GM19099 (cell line): ENCODE data around the gene DNASE1L2.

ENCODE experiments used
- POLR2A ChIP-seq: IDR thresholded peaks from 3 replicates; pipeline ENCODE4 v1.6.1; 2011; ENCODE audit warnings: low read depth; ENCODE audit not compliant: insufficient read length; ENCODE audit errors: extremely low read depth

Gene DNASE1L2, protein sequence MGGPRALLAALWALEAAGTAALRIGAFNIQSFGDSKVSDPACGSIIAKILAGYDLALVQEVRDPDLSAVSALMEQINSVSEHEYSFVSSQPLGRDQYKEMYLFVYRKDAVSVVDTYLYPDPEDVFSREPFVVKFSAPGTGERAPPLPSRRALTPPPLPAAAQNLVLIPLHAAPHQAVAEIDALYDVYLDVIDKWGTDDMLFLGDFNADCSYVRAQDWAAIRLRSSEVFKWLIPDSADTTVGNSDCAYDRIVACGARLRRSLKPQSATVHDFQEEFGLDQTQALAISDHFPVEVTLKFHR

DNA sequence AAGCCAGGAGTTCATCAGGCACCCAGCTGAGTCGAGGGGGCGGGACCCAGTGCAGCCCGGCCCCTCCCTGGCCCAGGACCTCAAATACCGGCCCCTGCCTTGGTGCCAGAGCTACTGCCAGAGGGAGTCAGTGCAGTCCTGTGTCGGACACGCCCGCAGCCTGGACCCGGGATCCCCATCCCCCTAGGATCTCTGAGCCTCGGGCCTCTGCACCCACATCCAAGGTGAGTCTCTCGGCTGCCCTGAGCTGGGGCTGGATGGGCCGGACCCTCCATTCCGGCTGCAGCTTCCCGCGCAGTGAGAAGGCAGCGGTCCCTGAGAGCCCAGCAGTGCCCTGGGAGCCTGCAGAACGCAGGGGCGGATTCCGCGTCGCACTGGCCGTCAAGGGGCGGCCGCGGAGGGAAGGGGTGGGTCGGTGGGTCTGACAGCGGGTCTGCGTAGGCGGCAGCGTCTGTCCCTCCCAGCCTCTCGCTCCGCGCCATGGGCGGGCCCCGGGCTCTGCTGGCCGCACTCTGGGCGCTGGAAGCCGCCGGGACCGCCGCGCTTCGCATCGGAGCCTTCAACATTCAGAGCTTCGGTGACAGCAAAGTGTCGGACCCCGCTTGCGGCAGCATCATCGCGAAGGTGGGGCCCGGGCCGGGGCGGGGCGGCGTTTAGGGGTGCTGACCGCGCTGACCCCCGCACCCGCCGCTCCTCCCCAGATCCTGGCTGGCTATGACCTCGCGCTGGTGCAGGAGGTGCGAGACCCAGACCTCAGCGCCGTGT, at the start of gene DNASE1L2:
TSS of gene DNASE1L2 (plus strand) at position 108 of the 765 bp plus-strand sequence. CDS start at position 481, 373 bp downstream.
- no peak for TF ChIP-seq POLR2A

DNA sequence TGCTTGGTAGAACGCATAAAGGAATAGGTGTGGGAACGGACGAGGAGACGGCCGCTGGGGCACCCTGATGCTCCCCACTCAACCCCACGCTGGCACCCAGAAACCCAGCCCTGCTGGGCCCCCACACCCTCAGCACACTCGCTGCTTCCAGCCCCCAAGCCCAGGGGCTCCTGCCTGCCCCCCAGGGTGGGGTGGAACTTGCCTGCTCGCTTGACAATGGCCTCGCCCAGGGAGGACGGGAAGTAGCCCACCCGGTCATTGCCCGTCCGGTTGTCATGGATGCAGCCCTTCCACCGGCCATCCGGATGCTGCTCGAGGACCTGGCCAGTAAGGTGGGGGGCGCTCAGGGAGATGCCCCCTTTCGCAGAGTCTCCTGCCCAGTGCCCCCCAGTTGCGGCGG, 49.7 kb upstream of the DNASE1L2 start:
- no peak for TF ChIP-seq POLR2A

DNA sequence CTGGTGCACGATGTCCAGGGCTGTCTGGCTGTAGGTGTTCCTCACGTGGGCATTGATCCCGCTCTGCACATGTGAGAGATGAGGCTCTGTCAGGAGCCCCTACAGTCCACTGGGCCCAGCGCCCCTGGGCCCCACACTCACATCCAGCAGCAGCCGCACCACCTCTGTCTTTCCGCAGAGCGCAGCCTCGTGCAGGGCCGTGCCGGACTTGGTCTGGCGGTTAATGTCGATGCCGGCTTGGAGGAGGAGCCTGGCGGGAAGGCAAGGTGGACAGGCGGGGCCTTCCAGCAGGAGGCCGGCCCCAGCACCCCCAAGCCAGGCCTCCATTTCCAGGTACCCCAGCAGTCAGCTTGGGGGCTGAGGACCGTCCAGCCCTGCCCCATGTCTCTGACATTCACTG, 49.0 kb upstream of the DNASE1L2 start:
- no peak for TF ChIP-seq POLR2A

DNA sequence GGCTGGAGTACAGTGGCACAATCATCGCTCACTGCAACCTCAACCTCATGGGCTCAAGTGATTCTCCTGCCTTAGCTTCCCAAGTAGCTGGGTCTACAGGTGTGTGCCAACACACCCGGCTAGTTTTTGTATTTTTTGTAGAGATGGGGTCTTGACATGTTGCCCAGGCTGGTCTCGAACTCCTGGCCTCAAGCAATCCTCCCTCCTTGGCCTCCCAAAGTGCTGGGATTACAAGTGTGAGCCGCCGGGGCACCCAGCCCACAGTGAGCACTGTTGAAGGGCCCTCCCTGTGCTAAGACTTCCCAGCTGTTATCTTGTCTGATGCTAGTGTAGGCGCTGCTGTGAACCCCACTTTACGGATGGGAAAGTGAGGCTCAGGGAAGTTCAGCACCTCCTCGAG, 47.8 kb upstream of the DNASE1L2 start:
- no peak for TF ChIP-seq POLR2A

DNA sequence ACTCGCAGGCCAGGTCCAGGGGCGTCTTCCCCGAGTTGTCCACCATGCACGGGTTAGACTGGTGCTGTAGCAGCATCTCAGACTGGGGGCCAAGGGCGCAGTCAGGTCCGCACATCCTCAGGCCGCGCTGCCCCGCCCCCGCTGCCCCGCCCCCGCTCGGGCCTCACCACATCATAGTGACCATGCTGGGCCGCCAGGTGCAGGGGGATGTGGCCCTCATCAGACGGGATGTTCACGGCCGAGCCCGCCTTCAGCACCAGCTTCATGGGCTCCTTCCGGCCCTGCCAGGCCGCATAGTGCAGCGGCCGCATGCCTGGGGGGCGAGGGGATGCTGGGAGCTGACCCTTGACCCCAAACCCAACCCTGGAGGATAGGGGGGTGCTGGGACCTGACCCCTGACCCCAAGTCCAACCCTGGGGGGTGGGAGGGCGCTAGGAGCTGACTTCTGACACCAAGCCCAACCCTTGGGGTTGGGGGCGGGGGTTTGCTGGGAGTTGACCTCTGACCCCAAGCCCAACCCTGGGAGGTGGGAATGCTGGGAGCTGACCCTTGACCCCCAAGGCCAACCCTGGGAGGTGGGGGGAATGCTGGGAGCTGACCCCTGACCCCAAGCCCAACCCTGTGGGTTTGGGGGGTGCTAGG, 46.9 kb upstream of the DNASE1L2 start:
- no peak for TF ChIP-seq POLR2A

DNA sequence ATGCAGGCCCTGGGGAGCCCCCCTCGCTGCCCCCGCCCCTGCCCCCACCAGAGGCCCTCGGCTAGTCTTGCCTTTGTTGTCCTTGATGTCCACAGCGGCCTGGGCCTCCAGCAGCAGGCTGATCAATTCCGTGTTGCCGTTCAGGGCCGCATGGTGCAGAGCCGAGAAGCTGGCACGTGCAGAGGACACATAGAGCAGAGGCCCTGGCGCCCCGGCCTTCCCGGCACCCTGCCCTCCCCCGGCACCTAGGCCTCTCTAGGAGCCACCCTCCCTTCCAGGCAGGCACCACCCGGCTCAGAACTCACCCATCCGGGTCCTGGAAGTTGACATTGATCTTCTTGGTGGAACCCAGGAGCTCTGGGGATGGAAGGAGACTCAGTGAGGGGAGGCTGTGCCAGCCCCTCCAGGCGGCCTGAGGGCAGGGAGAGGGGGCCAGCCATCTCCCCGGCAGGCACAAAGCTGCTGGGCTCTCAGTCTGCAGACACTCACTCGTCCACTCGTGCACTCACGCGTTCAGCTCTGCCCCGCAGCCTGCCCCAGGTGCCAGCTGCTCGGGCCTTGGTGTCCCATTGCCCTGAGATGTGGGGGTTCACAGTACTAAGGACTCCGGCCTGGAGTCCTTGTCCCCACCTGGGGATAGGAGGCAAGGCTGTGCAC, 46.1 kb upstream of the DNASE1L2 start:
- TF ChIP-seq POLR2A = no peak

DNA sequence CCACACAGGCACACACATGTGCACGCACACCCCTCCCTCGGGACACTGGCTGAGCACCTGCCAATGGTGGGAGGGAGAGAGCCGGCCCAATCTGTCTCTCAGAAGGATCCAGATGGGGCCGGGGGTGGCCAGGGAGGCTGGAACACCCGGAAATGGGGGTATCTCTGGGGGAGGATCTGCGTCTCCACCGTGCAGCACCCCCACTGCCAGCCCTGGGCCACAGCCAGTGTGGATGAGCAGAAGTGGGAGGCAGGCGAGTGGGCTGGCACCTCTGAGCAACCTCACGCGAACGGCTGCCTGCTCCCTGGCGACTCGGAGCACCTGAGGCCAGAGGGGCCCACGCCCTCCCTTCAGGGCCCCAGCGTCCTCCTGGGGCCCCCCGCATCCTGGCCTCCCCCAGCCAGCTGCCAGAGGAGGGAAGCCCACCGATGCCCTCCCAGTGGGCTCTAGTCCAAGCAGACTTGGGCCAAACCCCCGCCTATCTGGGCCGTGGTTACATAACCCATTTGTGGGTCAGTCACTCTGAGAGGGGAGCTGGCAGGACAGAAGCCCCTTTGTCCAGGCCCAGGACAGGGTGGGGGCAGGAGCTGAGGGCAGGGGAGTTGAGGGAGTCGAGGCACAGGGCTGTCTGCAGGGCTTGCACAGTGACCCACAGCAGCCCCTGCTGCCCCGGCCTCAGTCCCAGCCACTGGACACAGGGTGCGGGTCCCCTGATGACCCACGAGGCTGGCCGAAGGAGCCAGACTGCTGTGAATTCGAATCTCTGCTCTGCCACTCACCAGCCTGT, 45.4 kb upstream of the DNASE1L2 start:
- TF ChIP-seq POLR2A = no peak

DNA sequence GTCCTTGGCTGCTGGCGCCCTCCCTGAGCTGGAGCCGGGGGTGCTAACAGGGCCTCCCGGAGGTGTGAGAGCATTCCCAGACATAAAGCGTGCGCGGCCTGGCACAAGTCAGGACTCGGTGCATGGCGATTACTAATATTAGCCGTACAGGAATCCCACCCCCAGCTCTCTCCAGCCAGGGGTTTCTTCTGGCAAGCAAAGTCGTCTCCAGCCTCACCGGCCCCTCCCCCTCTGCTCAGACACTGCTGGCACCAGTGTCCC, 44.9 kb upstream of the DNASE1L2 start:
- no peak for TF ChIP-seq POLR2A

DNA sequence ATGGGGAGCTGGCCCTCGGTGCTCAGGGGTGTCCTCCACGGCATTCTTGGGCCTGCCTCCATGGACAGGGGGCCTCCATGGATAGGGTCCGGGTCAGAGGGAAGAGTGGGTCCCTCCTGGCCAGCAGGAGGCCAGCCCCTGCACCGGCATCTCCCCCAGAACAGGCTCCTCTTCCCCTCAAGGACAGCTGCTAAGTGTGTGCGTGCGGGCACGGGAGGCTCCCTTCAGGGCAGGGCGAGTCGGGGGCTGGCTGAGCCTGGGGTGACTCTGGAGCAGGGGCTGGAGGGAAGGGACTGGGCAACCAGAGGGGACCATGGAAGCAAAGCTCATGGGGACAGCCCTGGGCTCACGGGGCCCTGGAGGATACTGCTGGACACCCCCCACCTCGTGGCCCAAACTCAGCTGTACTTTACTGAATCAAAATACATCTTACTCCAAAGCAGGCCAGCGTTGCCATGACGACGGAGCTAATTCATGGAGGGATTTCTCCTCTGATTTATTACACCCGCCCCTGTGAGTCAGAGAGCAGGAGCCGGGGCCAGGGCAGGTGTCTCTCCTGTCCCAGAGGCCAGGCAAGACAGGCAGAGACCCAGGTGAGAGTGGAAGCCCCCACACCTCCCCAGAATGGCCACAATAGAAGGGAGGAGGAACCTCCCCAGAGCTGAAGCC, 41.9 kb upstream of the DNASE1L2 start:
- no peak for TF ChIP-seq POLR2A

DNA sequence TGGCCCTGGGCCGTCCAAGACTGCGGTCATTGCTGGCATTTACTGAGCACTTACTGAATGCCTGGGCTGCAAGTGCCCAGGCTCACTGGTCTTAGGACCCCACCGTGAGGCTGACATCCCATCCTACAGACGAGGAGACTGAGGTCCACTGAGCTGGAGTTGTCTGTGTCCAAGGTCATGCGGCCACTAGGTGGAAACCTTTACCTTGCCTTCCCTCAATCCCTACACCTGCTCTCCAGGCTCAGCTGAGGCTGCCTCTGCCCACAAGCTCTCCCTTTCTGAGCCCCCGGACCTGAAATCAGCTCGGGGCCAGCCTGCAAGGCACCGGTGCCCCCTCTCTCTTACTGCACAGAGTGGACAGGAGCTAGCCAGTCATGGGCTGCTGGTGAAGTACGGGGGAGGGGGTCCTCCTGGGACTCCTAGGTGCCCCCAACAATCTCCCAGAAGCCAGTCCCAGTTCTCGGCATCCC, 41.4 kb upstream of the DNASE1L2 start:
- TF ChIP-seq POLR2A = no peak

DNA sequence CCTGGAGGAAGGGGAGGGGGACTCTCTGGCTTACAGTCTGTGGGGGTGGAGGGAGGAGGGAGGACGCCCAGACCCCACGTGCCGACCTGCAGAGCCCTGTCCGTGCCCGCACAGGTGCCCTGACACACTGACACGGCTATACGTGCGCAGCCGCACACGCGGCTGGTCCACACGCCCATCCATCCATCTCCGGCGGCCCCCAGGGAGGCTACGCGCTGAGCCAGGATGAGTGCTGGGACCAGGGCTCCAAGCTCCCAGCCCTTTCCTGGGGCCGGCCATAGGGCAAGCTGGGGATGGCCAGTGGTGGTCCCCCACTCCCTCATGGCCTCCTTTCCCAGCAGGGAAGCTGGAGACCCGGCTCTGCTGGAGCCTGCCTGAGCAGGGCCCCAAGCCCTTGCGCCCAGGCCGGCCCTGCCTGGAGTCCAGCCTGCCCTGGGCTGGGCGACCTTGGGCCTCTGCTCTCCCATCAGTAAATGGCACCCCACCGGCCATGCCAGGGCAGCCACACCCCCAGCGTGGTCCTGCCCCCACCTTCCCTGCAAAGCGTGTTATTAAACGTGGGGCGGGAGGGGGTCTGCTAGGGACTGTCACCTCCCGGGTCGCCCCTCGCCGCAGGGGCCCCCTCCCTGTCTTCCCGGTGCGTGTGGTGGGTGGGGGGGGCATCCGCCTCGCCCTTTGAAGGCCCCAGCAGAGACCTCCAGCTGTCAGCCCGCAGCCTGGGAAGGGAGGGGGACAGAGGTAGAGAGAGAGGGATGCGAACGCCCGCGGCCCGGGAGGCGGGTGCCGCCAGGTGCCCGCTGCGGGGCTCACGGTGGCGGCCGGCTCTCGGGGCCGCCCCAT, 40.7 kb upstream of the DNASE1L2 start:
- TF ChIP-seq POLR2A = no peak

DNA sequence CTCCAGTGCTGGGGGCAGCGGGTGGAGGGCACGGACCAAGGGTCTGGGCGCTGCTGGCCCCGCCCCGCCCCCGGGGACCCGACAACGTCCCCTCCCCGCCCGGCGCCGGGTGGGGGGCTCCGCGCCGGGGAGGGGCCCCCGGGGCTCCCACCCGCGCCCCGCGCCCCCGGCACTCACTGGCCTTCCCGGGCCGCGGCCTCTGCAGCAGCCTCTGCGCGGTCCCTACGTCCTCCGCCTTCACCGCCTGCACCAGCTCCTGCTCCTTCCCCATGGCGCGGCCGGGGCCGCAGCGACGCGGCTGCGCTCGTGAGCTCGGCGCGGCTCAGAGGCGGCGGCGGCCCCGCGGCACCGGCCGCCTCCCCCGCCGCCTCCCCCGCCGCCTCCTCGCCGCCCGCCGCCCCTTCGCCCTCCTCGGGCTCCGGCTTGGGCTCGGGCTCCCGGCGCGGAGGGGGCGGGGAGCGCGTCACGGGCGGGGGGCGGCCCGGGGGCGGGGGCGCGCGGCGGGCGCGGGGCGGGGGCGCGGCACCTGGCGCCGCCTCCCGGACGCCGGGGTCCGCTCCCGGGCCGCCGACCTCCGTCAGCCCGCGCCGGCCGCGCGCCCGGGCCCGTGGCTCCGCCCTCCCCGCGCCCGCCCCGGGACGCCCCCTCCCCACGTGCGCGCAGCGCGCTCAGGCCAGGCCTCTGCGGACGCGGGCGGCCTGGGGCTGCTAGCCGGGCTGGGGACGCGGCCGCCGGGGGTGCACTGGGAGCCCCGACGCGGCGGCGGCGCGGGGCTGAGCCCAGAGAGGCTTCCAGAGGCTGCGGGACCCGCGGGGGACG, 39.9 kb upstream of the DNASE1L2 start, which contains the start of gene CASKIN1:
TSS of gene CASKIN1 (minus strand) at position 444 of the 819 bp plus-strand sequence. CDS start at position 271, 173 bp downstream.
- TF ChIP-seq POLR2A = no peak

DNA sequence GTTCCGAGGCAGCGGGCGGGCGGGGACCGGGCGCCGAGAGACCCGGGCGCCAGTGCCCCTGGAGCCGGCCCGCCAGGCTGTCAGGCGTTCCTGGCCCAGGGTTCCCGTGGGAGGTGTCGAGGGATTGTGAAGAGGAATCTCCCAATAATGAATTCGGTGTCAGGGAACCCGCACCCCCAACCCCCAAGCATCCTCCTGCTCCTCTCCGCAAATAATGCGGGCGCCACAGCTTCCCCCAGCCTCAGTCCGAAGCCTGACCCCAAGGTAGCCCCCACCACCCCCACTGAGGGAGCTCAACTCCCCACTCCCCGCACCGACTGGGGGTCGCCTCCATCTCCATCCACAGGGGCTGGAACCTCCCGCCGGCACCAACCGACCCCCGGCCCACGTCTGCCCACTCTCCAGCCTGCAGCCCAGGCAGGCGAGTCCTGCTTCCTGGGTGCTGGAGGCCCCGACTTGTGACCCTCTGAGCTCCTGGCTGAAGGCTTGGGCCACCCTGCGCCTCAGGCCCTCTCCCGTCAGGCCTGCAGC, 39.2 kb upstream of the DNASE1L2 start:
- TF ChIP-seq POLR2A = no peak

DNA sequence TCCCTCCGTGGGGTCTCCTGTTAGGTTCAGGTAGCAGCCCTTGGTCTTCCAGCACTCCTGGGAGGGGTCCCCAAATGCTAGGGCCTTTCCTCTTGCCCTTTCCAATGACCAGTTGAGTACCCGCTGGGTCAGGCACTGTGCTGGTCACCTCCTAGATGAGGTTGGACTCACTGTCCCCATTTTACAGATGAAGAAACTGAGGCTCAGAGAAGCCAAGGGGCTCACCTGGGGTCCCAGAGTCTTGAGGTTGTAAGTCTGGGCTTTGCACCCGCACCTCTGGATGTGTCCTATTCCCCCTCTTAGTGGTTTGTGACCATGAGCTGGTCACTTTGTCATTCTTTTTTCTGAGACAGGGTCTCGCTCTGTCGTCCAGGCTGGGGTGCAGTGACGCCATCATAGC, 38.5 kb upstream of the DNASE1L2 start:
- TF ChIP-seq POLR2A = no peak
